Left lobe of liver (tissue), 2 donors: ENCODE data around the gene GPR156. TPM values are rescaled to one million over a fixed set of nuclear protein-coding genes. Genes with fewer than 3 reads are reported as not detected.

Experiments used
- ATAC-seq: fragments of 200-7000 bp; cut with Tn5 transposase; one replicate; pipeline ENCODE4 v1.9.1; 2020; ENCODE audit warnings: mild to moderate bottlenecking, moderate library complexity
- DNase-seq: peaks from one replicate; pipeline ENCODE4 v3.0.0-alpha.2; 2020; ENCODE audit warnings: low spot score
- total RNA-seq: library from RNA; stranded (reverse); gene quantifications from one replicate; pipeline ENCODE4 v1.2.1, GENCODE V29; 2021
- donor health status: DM: no; HTN: no; CAD: no; lungs with moderate emphysema.
- donor health status: DM: no; HTN: yes; CAD: no.

GPR156 gene
- total RNA-seq, 1 donor from 2014 or later = not detected

DNA sequence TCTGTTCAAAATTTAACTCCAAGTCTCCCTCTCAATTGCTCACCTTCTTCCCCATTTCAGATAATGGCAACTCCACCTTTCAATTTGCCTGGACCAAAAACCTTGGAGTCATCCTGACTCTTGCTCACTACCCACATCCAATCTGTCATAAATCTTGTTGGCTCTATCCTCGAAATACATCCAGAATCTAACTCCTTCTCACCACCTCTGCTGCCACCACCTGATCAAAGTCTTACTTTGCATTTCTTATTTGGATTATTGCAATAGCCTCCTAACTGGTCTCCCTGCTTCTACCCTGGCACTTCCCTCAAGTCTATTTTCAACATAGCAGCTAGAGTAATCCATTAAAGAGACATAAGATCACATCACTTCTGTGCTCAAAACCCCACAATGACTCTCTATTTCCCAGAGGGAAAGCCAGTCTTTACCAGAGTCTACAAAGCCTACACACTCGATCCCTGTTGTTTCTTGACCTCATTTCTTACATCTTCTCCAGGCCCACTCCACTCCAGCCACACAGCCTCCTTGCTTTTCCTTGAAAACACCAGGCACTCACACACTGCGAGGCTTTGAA lies 86.6 kb downstream of the GPR156 start:
- ATAC-seq (peak; percentile 31), DNase-seq (no peak)

- no peak for ATAC-seq
- no peak for DNase-seq
These were observed 88.2 kb downstream of the GPR156 start for GRCh38 chr3:120196812-120197211.

DNA sequence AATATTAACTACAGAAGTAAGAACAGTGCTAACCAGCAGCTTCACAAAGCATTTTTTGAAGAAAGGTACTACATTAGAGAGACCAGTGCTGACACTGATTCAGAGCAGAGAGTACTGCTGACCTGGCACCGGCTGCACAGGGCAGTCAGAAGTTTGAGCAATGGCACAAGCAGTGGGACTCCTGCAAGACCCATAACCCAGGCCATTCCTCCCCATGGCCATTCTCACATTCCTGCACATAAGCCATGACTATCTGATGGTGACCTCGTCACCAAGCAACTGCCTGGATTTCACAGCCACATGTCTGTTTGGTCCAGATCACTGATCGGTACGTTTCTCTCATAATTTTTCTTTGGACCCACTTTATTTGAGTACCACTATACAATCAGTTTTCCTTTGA lies 88.7 kb downstream of the GPR156 start:
- DNase-seq = no peak
- ATAC-seq = no peak

DNA sequence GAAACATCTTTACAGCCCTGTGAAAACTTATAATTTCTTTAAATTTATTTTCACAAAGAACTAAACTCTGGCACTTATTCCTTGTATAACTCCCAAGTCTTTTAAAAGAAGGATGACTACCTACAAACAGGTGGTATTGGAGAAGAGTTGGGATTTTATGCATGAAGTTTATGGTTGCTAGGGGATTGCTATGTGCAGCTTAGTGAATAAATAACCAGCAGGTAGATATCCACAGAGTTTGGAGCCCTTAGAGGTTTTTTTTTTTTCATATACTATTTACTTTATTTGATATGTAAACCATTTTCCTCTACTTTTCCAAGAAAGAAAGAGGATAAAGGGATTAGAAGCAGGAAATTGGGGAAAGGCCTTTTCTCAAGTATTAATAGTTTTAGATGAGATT lies 91.5 kb downstream of the GPR156 start:
- no peak for DNase-seq
- ATAC-seq = no peak

DNA sequence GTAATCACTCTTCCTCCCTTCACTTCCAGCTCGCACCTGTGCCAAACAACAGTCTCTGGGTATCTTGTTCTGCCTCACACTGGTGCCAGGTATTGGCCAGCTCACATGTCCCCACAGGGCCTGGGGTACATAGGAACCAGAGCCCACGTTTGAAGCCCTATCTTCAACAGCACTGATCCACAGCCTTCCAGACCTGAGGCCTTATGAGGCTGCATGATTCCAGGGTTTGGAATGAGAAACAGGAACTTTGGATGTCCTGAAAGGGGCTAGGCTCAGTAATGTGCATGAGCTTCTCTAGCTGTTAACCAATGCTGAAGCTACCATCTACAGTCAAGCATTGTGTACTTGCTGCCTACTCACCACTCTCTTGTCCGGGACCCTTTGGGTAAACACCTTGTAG lies 92.4 kb downstream of the GPR156 start:
- DNase-seq (no peak), ATAC-seq (no peak)

DNA sequence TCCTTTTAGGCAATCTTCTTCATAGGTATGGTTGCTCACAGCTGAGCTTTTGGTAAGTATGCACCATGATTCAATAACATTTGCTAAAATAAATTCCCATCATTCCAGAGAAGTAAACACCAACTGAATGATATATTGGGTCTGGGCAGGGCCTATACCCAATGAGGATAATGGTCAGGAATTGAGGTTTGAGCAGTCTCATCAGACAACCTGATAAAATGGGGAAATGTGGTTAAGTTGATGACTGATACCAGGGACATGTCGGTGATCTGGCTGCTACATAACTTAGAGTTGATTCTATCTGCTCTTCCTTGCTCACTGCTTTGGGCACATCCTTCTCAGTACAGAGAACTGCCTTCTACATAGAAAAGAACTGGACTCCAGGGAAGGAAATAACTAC lies 92.9 kb downstream of the GPR156 start:
- DNase-seq = no peak
- ATAC-seq = no peak

DNA sequence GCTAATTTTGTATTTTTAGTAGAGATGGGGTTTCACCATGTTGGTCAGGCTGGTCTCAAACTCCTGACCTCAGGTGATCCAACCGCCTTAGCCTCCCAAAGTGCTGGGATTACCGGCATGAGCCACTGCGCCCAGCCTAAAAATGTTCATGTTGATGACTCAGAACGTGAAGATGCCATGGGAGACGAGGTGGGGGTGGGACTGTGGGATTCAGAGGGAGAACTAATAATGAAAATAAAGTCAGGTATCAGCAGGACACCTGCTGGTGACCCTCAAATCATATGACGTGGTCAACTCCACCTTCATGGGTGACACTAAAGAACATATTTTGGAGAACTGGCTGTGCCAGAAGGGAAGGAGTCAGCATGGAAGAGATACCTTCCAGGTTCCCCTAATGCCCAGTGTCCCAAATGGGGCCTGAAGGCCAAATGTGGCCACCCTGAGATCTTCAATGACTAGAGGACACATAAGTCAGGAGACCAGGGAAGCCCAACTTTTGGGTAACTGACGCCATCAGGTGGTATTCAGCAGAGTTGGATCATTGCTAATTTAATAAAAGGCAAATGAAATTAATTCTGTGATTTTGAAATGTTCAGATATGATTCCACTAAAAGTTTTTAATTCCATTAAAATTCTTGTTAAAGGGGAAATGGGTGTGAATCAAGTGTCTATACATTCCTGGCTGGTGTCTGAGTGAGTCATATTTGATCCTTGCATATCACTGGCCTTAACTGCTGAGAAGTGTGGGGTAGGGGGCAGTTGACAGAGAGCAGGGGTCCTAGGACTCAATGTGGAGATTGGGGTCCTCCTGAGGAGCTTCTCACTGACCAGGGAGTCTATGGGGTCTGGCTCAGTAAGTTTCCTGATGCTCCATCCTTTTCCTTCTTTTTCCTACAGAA lies 102.2 kb downstream of the GPR156 start:
- ATAC-seq (peak; percentile 69), DNase-seq (no peak)

- peak; percentile 36 for ATAC-seq
- DNase-seq = no peak
These were observed 103.4 kb downstream of the GPR156 start for GRCh38 chr3:120181632-120182031.

DNA sequence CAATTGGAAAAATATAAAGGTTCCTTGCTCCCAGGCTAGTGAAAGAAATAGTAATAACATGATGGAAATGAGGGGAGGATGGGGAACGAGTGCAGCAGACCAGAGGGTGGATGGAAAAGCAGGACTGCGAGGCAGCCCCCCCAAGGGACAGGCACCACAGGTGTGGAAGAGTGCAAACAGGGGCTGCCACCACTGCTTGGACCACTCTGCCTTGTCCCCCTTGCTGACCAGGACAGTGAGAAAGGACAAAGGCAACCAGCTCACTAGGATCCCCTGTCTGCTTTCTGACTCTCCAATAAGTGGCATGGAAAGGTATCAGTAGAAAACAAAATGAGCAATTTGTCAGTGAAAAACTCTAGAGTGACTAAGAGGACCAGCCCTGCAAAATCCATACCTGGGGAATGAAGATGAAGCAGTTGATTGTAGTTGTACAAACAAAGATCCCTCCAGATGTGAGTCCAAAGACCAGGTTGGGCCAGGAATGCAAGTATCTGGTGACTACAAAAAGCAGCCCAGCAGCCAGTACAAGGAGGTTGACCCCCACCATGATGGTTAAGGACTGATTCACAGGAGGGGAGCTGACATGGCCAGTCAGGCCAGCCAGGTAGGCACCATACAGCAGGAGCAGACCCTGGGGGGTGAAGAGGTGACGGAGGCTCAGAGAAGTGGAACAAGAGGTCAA lies 104.2 kb downstream of the GPR156 start:
- ATAC-seq (no peak), DNase-seq (no peak)

DNA sequence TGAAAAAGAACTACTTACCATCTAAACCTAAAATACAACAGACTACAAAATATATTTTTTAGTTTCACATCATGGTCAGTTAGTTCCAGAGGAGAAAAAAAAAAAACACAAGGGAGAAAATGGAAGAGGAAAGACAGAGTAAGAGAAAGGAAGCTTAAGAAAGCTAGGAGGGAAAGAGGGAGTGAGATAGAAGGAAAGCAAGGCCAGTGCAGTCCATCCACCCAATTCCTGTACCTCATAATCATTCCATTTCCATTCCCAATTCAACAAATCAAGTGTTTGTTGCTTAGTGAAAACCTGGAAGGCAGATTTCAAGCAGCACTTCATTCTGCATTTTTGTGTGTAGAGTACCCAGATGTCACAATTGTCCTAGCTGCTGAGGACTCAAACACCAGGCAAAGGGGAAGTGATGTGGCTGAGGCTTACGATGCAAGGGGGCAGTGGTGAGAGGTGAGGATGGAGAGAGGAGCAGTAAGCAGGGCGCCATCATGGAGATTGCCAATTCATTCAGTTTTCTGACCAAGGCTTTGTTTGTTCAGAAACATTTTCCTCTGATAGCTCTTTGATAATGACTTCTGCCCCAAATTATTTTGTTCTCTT lies 107.2 kb downstream of the GPR156 start:
- ATAC-seq (no peak), DNase-seq (no peak)

- ATAC-seq = no peak
- DNase-seq = no peak
These were observed 107.9 kb downstream of the GPR156 start for GRCh38 chr3:120177151-120177550.

DNA sequence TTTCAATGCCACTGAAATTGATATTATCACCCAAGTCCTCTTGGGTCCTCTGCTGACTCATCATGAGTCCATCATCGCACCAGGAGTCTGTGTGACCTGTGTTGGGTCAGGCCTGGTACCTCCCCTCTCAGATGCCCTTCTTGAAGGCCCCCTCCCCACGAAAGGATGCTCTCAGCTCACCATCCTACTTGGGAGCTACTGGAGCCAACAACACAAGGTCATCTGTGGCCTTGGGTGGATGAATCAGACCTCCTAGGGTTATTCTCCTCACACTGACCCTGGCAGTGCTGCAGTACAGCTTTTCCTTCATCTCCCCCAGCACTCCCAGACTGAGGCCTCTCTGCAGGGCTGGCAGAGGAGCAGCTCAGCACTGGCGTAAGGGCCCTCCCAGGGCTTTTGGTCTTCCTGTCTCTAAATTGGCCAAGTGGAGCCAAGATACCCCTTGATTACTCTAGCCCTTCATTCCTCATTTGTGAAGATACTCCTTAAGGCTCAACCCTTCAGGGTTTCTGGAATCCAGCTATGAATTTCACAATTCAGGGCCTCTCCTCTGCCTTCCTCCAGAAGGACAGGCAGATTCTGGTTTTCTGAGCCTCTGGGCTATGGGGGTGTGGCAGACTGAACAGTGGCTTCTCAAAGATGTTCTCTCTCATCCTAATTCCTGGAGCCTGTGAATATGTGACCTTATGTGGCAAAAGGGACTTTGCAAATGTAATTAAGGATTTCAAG lies 110.0 kb downstream of the GPR156 start:
- no peak for ATAC-seq
- no peak for DNase-seq

- ATAC-seq (no peak), DNase-seq (no peak)
These were observed 111.9 kb downstream of the GPR156 start for GRCh38 chr3:120173056-120173675.

DNA sequence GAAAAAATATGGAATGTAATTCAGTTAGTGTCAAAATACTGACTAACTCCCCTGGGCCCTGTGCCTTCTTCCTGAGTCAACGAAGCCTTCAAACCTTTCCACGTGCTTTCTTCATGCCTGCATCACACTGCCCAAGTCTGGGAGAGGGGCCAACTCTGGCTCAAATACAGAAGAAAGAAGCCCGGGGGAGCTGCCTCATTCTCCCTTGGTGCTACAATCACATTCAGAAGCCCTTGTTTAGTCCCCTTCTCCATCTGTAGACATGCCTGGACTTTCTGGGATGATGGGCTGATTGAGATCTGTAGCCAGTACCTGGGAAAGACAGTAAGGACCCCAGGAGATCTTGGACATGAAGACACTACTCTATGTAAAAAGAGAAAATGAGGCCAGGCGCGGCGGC lies 113.0 kb downstream of the GPR156 start:
- no peak for ATAC-seq
- DNase-seq = no peak

DNA sequence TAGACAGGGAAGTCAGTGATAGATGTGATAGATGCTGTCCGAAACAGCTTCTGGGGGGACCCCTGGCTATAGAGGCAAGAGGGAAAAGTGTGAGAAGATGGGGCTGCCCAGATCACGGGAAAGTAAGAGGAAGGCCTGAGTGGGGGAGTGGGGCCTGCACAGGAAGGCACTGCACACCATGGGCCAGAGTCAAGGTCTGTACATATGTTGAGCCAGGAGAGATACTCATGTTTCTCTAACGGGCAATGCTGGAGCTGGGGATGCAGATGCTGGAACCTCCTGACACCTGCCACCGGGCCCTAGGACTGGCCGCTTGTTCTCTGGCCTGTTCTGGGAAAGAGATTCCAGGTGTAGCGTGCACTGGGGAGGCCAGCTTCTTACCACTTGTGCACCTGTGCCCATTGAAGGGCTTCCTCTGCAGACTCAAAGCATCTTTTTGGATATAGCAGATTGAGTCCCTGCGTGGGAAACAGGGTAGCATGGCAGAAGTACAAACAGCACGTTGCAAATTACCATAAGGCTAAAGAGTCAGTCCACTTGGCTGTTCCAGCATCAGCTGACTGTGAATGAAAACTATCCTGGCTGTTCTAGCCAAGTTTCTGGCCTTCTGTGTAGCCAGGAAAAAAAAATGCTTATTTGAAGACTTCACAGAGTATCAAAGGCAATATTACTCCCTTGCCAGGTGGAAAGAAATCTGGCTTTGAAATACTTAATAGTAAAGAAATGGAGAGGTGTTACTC lies 113.7 kb downstream of the GPR156 start:
- ATAC-seq = no peak

DNA sequence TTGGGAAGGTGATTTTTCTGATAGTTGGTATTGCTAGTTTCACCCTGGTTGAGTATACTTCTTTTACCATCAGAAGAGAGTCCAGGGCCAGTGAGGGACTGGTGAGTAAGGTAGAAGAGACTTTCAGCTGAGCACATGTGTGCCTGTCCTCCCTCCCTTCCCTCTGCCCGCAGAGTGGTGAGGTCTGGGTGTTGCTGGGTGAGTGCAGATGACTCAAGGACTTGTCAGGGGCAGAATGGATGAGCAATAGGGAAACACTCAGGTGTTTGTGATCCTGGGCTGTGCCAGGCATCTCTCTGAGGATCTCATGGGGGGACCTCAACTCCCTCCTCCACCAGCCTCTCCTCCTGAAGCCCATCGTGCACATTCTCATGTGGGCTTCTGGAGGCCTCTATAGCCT lies 114.8 kb downstream of the GPR156 start:
- ATAC-seq = no peak
- peak; percentile 36 for DNase-seq

More for the DNA sequence above, 113.7 kb downstream of the GPR156 start:
- DNase-seq = peak; percentile 29

DNA sequence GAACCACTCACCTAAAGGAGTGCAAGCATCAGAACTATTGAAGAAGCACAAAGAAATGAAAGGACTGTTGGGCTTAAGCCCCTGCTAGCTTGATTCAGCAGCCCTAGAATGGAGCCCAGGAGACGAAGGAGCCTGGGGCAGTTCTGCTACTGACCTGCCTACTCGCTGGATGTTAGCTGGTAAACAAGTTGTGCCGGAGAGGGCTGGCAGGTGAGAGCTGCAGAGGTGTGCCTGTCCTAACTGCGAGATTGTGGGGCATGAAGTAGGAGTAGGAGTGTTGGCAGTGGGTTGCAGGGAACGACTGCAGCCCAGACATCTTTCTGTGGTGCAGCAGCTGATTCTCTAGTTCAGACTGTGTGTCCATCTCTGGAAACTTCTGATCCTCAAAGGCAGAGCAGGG lies 115.6 kb downstream of the GPR156 start:
- ATAC-seq (no peak), DNase-seq (peak; percentile 23)

- ATAC-seq (no peak), DNase-seq (peak; percentile 26)
These were observed 116.4 kb downstream of the GPR156 start for GRCh38 chr3:120168611-120169010.

DNA sequence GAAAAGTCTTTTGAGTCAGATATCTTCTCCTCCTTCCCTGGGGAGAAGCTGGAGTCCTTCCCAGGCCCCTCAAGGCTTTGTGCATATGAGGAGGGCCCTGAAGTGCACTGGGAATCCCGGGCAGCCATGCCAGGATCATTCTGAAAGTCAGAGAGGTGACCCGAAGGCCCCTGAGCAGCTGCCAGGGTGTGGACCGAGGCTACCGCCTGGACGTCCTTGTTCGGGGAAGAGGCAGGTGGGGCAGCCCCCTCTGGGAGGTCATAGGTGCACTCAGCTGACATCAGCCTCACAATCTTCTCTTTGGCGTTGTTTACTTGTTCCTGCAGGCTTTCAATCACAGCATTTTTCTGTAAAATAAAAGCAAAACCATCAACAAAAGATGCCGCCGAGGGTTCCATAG lies 117.0 kb downstream of the GPR156 start:
- DNase-seq = peak; percentile 38
- no peak for ATAC-seq

- ATAC-seq (no peak), DNase-seq (peak; percentile 35)
These were observed 117.5 kb downstream of the GPR156 start for GRCh38 chr3:120167488-120167887.
